D341Med (cell line): ENCODE data around the gene PLN.
A peak's percentile ranks its signal among the peaks of the same experiment; 100 is the strongest.

ENCODE experiments used
- DNase-seq: peaks from one replicate; pipeline ENCODE4 v3.0.0; 2012; ENCODE audit warnings: low spot score

The PLN gene

DNA sequence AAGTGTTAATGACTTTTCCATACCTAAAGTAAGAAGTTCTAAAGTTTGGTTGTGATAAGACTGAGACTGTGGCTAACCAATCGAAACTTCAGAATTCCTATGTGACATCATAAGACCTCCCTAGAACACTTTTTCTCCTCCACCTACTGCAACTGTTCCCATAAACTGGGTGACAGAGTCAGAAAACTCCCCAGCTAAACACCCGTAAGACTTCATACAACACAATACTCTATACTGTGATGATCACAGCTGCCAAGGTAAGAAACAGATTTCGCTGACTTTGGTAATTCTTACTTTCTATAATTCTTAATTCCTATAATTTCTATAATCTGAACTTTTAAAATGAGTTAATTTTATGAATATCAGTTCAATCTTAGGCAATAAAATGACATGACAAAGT is at the start of gene PLN:
Gene PLN, plus strand, starts transcription at position 161 of the 400 bp plus-strand sequence. CDS start 10,626 bp downstream, outside the sequence.
- no peak for DNase-seq

DNA sequence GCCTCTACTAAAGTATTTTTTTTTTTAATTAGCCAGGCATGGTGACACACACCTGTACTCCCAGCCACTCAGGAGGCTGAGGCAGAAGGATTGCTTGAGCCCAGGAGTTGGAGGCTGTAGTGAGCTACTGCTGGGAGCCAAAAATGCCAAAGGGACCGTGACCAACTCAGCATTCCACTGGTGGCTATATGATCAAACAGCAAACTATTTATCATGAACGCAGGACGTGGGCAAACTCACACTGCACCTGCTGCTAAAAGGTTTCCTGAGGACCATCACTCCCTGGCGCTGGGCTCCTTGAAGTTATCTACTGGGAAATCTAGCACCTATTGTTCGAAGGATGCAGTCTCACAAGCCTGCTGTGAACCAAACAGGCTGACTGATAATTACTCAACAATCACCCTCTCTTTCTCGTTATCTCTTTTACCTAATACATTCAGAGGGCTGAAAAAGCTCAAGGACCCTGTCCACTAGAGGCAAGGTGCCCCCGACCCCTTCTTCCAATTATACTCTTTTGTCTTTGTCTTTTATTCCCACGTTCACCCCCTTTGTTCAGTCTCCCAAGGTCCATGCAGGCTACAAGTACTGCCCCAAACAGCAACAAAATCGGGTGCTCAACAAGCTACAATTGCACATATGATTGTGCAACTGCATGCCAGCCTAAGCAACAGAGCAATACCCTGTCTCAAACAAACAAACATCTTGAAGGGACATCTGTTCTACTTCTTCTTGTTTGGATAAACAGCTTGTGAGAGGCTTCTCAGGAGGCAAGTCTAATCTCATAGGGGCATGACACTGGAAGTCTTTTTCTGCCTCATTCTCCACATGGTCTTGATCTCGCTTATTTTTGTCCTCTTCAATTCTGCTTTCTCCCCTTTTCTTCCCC is 47.7 kb upstream of the PLN start:
- DNase-seq, result no peak

DNA sequence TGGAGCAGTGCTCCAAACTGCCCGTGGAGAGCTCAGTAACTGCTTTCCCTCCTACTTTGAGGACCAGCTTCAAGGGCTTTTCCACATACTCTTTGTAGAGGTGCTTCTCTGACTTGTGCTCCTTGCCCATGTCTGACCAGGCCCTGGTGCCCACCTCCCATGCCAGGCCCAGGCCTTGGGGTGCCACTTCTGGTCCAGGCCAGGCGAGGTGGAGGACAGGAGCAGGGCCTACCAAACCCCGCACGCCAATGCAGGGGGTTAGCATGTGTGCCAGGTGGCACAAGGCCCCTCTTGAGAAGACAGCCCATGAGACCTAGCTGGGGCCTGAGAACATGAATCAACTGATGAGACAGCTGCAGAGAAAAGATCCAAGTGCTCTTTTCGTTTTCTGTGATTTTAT is 47.0 kb upstream of the PLN start:
- DNase-seq, result no peak

DNA sequence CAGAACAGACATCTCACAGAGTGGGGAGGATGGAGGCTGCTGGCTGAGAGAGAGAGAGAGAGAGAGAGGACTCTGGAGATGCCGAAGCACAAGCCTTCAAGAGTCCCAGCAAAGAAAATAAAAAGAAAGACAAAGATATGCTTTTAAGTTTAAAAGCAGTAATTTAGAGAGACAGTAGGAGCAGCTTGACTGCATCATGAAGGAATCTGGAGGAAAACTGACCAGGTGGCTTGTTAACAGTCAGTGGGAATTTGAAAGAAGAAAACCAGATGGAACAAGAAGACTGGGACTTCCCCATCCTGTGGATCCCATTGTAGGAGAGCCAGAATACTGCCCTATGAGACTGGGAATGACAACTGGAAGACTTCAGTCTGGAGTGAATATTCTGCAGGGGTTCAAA is 46.3 kb upstream of the PLN start:
- DNase-seq, result no peak

DNA sequence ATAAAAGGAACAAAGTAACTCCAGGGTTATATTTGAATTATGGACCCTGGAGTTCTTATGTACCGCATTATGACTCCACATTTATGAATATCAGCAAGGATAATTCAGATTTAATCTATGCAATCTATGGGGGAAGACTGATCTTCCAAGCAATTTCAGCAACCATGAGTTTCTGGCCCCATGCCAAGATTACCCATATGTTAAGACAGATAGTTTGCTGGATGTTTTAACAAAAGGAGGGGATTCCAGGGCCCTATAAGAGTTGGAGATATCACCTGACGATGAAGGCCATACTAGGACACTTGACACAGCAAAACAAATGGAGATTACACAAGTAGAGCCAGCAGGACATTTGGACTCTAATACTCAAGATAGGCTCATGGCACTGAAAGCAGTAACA is 45.9 kb upstream of the PLN start:
- DNase-seq, result no peak

DNA sequence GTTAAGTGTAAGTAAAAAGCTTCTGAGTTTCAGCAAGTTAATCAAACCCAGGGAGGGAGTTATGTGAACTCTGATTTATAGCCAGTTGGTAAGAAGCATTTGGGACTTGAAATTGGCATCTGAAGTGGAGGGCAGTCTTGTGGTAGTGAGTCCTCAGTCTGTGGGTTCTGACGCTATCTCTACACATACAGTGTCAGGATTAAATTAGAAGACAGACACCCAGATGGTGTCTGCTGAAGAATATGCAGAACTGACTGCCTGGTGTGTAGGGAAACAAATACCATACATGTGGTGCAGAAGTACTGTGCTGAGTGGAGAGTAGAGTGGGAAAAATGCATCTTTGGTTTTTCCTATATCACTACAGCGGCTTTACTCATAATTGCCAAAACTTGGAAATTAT is 43.5 kb upstream of the PLN start:
- DNase-seq, result no peak

DNA sequence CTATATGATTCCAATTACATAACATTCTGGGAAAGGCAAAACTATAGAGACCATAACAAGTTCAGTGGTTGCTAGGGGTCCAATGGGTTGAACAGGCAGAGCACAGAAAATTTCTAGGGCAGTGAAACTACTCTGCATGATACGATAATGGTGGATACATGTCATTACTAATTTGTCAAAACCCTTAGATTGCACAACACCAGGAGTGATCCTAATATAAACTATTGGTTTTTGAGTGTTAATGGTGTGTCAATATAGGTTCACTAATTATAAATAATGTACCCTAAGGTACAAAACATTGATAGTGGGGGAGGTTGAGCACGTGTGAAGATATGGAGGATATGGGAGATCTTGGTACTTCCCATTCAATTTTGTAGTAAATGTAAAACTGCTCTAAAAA is 42.4 kb upstream of the PLN start:
- DNase-seq, result no peak

DNA sequence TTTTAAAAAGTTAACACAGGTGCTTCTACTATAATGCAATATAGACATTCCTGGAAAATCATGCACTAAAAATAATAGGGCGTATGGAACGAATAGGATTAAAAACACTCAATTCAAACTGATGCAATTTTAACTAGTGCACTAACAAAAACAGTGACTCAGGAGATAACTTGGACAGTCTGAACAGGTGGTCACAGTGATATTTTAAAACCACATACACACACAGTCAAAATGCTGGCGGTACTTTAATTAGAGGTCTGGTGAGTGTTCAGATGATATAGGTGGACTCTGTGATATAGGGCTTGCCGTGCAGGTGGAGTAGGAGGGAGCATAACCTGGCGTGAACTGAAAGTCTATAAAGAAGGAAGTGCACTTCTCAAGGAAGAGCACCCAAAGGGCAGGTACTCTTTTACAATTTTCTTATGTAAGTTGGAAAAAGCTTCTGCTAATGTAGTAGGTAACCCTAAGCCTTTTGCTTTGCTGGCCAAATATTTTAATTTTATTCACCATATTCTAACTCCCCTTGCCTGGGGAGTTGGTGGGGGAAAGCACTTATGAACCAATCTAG is 41.9 kb upstream of the PLN start:
- DNase-seq, result no peak

DNA sequence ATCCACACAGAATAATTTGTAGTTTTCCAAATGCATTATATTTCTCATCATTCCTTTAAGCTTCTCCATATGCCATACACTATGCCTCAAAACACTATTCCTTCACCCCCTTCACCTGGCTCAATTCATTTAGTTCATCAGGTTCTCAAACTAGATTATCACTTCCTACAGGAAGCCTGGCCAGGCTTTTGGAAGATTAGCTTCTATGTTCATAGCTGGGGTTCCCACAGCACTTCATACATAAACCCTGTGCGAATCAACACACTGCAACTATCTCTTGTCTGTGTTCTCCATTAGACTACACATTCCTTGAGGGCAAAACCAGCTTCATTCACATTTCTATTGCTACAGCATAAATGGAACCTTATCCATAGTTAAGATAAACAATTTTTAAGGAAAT is 40.5 kb upstream of the PLN start:
- DNase-seq, result no peak

DNA sequence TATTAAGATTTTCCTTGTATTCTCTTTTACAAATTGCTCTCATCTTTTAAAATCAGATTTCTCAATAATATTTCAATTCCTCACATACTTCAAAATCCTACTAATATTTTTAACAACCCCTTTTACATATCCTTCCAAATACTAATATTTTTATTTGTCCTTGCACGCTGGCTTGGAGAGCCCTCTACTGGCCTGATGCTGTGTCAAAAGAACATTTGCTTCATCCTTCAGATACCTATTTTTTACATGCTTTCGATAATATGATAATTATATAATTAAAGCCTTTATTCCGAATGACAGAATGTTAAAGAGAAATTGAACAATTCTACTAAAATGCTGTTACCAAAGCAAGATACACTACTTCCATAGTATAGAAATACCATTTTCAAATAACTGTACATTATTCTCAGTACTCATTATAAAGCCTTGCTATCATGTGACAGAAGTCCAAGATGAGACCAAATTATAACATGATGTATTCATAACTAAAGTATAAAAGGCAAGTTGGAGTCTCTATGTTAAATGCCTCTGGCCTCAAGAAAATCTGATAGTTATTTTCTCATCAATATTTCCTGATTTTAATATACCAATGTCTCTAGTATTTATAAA is 39.0 kb upstream of the PLN start:
- peak; percentile 34 for DNase-seq

DNA sequence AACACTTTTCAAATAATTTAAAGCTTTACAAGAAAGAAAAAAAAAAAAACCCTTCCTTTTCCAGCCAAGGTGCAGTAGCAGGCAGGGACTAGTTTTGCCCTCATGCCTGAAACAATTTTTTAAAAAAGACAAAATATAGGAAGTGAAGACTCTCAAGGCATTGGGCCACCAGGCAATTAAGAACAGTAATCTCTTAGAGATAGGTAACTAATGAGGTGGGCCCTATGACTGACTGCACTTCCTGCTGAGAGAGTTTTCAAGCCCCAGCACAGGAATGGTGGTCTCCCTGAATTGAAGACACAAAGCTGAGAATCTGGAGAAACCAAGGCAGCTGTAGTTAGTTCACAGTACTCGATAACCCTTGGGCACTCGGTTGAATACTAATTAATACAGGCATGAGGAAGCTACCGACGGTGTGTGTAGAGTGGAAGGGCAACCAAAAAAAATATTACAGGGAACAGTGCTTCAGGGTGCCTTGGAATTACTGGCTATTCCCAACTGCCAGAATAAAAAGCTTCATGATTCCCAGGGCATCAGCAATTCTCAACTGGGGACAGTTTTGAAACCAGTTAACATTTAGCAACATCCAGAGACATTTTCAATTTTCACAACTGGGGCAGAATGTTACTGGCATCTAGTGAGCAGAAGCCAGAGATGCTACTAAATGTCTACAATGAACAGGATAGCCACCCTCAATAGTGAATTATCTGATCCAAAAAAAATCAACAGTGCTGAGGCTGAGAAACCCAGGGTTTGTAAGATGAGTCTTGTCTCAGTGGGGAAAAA is 36.0 kb upstream of the PLN start:
- DNase-seq, result no peak

DNA sequence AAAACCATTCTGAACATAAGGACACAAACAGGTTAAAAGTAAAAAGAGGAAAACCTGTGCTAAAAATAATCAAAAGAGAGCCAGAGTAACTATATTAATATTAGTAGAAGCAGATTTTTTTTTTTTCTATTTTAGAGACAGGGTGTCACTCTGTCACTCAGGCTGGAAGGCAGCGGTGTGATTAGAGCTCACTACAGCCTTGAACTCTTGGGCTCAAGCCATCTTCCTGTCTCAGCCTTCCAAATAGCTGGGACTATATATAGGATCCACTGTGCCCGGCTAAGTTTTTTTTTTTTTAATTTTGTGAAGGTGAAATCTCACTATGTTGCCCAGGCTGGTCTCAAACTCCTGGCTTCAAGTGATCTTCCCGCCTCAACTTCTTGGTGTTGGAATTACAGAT is 33.4 kb upstream of the PLN start:
- no peak for DNase-seq

DNA sequence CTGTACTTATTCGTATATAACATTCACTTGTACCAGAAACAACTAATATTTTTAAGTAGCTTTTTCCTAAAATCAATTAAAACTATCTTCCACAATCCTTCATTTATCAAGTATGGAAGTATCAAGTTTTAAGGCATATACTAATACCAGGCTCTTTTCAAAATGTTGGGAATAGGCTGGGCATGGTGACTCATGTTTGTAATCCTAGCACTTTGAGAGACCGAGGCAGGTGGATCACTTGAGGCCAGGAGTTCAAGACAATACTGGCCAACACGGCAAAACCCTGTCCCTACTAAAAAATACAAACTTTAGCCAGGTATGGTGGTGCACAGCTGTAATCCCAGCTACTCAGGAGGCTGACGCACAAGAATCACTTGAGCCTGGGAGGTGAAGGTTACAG is 25.7 kb upstream of the PLN start:
- DNase-seq, result no peak

DNA sequence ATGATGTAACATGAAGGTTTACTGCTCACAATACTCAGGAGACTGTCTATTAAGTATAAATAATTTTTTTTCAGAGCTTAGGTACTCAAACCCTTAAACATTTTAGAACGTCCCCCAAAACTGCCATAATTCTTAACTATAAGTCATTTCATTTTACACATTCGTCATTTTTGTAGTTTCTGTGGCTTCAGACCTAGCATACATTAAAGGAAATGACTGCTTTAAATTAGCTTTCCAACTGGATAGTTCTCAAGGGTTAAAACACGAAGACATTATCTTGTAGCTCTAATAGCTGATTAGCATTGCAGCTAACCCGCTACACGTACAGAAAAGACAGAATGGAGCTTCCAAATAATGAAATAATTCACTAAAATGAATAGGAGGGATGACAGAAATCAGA is 24.9 kb upstream of the PLN start:
- no peak for DNase-seq

DNA sequence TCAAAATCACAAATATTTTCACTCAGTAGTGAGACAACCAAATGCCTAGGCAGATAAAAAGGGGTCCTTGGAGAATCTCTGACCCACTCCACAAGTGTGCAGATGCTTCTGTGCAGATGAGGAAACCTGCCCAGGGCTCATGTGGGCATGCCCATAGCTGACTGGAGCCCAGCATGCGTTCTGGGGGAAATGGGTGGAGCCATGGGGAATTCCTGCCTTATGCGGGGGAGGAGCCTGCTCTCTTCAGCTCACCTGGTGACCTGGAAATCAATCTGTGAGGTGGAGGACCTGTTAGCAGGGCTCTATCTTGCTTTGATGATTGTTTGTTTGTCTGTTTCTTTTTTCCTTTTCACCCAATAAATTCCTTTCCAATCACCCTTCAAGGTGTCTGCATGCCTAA is 23.4 kb upstream of the PLN start:
- DNase-seq, result no peak

DNA sequence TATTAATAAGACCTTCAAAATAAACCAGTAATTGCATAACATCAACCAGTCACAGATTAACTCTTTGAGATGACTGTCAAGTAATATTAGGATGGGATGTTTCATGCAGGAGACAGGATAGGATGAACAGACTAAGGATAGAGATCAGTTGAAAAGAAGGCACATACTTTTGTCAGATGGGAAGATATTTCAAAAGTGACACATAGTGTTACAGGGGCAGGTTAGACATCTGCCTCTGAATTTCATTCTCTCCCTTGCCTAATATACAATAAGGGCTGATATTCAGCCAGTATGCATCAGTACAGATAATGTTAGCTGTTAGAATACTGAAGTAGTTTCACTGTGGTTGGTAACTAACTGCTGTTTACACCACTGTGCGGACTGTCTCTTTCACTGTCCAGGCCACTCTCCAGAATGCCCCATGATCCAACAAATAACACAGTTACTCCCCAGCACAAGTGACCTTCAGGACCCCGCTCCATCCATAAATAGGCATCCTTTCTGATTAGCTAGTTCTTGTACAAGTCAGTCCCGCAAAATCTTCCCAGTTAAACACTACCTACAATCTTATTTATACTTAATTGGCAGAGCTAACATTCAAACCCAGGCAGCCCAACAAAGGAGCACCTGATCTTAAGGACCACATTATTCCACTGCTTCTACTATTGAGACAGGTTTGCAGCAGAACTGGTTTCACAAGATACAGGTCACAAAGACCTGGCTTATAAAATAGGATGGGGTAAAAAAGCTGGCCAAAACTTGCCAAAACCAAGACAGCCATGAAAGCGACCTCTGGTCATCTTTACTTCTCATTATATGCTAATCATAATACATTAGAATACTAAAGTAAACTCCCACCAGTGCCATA is 21.9 kb upstream of the PLN start:
- no peak for DNase-seq

DNA sequence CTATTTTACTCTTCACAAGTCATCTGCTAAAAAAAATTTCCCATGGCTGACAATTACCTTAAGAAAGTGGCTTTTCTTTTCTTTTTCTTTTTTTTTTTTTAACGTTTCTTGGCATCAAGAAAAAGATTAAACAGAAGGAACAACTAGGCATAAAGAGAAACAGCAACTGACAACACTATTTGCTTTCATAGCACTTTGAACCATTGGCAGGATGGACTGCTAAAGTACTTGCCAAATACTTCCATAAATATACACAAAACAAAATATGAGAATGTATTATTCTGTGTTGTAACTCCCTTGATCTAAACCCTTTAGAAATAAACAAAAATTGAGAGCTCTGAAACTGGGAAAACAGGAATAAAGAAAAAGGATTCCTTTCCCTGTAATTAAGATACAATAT is 20.0 kb upstream of the PLN start:
- no peak for DNase-seq

DNA sequence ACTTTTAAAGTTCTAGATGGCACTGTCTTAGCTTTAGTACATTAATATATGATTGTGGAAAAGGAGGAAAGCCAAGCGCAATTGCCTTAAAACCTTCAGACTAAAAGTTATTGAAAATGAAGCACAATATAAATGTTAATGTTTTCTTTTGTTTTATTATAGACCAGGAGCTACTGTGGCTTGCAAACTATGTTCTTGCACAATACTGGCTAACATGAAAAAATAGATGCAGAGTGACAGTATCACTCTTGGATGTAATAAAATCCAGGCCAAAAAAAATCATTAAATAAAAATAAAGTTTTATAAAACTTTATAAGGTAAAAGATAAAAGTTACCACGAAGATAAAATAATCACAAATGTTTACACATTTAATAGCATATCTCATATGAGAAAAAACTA is 18.3 kb upstream of the PLN start:
- no peak for DNase-seq

DNA sequence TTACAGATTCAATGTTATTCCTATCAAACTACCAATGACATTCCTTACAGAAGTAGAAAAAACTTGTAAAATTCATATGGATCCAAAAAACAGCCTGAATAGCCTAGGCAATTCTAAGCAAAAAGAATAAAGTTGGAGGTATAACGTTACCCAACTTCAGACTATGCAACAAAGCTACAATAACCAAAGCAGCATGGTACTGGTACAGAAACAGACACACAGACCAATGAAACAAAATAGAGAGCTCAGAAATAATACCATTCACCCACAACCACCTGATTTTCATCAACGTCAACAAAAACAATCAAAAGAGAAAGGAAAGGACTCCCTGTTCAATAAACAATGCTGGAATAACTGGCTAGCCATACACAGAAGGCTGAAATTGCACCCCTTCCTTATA is 17.2 kb upstream of the PLN start:
- DNase-seq, result no peak

DNA sequence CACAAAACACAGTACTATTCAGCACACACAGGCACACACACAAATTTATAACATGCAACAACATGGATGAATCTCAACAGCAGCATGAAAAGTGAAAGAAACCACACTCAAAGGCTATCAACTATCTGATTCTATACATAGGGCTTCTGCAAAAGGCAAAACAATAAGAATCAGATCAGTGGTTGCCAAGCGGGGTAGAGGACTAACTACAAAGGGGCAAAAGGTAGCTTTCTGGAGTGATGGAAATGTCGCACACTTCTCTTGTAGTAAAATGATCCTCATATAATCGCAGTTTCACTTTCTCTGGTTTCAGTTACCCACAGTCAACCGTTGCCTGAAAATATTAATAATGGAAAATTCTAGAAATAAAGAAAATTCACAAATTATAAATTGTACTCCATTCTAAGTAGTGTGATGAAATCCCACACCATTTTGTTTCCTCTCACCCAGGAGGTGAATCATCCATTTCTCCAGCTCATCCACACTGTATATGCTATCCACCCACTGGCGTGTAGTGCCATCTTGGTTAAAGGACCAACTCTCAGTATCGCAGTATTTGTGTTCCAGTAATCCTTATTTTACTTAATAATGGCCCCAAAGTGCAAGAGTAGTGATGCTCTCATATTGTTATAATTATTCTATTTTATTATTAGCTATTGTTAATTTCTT is 12.8 kb upstream of the PLN start:
- DNase-seq, result no peak

DNA sequence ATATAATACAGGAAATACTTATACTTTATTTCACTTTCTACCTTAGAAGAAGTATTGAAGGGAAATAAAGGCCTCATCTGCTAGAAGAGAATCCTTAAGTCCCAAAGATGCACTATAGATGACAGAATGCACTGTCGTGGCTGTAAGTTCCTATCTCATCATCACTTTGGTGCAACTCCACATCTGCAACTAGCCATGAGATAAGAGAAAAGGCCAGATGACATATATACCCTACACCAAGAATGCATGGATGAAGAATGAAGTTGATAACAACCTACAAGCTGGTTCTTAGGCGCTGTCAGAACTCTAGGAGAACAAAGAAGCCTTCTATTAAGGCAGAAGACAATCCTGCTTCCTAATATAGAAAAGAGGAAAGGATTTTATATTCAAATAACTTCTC is 11.6 kb upstream of the PLN start:
- no peak for DNase-seq
